RWPE2 (cell line): Measurements from ENCODE around the gene SETD5.
A peak's percentile ranks its signal among the peaks of the same experiment; 100 is the strongest.

Experiments
- ATAC-seq: fragments of 200-7000 bp; cut with Tn5 transposase; 3 replicates; pipeline ENCODE4 v1.9.1; 2021; ENCODE audit warnings: low read depth
- DNase-seq: peaks from one replicate; pipeline ENCODE4 v3.0.0-alpha.2; 2020; ENCODE audit warnings: low spot score
- H3K27ac ChIP-seq: fragments of 450-650 bp; 2 replicates; pipeline ENCODE4 v1.5.1; 2017; ENCODE audit warnings: mild to moderate bottlenecking; ENCODE audit not compliant: poor library complexity, severe bottlenecking
- H3K27me3 ChIP-seq: fragments of 250-450 bp; sonication (Bioruptor Pico); 2 replicates; pipeline ENCODE4 v1.5.1; 2021; ENCODE audit warnings: mild to moderate bottlenecking, moderate library complexity; ENCODE audit not compliant: insufficient read depth, poor library complexity, severe bottlenecking
- H3K36me3 ChIP-seq: fragments of 250-450 bp; sonication (Bioruptor Pico); 2 replicates; pipeline ENCODE4 v1.5.1; 2020; ENCODE audit warnings: low read depth, mild to moderate bottlenecking, moderate library complexity
- H3K4me1 ChIP-seq: fragments of 250-450 bp; sonication (Bioruptor Pico); 2 replicates; pipeline ENCODE4 v1.5.1; 2021; ENCODE audit warnings: mild to moderate bottlenecking, moderate library complexity; ENCODE audit not compliant: insufficient read depth, poor library complexity, severe bottlenecking
- H3K4me3 ChIP-seq: fragments of 250-450 bp; sonication (Bioruptor Pico); 2 replicates; pipeline ENCODE4 v1.5.1; 2021; ENCODE audit warnings: mild to moderate bottlenecking, moderate library complexity; ENCODE audit not compliant: severe bottlenecking
- H3K9me3 ChIP-seq: fragments of 250-450 bp; sonication (Bioruptor Pico); 2 replicates; pipeline ENCODE4 v1.5.1; 2021; ENCODE audit warnings: mild to moderate bottlenecking, moderate library complexity; ENCODE audit not compliant: severe bottlenecking
- CTCF ChIP-seq: fragments of 450-650 bp; IDR thresholded peaks from one replicate; pipeline ENCODE4 v1.5.1; 2017; ENCODE audit warnings: mild to moderate bottlenecking, moderate library complexity; ENCODE audit not compliant: poor library complexity, severe bottlenecking

SETD5 gene

GRCh38 chr3:9397332-9397905 is at the start of gene SETD5:
Gene SETD5, plus strand, starts transcription at chr3:9397615. Its CDS starts 31,324 bp downstream, at chr3:9428939.
- DNase-seq: peak; percentile 97
- H3K4me1 ChIP-seq: peaks cover 34% of the 10 kb centered on the region

GRCh38 chr3:9347887-9348286 is 49.5 kb upstream of the SETD5 start:
- H3K27ac ChIP-seq: no peak overlapping the region
- peaks cover 25% of the 10 kb centered on the region for H3K4me1 ChIP-seq
- H3K36me3 ChIP-seq: no peaks in the 10 kb centered on the region
- H3K27me3 ChIP-seq: no peaks in the 10 kb centered on the region
- no peak overlapping the region for H3K4me3 ChIP-seq
- H3K9me3 ChIP-seq: no peaks in the 10 kb centered on the region
- DNase-seq: no peak
- TF ChIP-seq CTCF: no peak
- ATAC-seq: no peak

More at GRCh38 chr3:9397332-9397905, at the start of gene SETD5:
- Histone ChIP-seq H3K9me3 (no peaks in the 10 kb centered on the region), H3K36me3 (peaks cover 60% of the 10 kb centered on the region), H3K4me3 (peak within 1 kb of the TSS; percentile 56), H3K27ac (peak within 1 kb of the TSS; percentile 94), H3K27me3 (no peaks in the 10 kb centered on the region)
- no peak for TF ChIP-seq CTCF
- peak; percentile 62 for ATAC-seq

- Histone ChIP-seq H3K4me1 (peaks cover 25% of the 10 kb centered on the region), H3K9me3 (no peaks in the 10 kb centered on the region), H3K27ac (peak overlapping the region; percentile 47), H3K4me3 (no peak overlapping the region), H3K36me3 (no peaks in the 10 kb centered on the region), H3K27me3 (no peaks in the 10 kb centered on the region)
- ATAC-seq: peak; percentile 72
- TF ChIP-seq CTCF: no peak
- no peak for DNase-seq
Observed at GRCh38 chr3:9349321-9350117, 47.9 kb upstream of the SETD5 start.

GRCh38 chr3:9351709-9352126 is 45.7 kb upstream of the SETD5 start:
- no peaks in the 10 kb centered on the region for H3K36me3 ChIP-seq
- H3K4me1 ChIP-seq: peaks cover 25% of the 10 kb centered on the region
- TF ChIP-seq CTCF: no peak
- no peak overlapping the region for H3K27ac ChIP-seq
- DNase-seq (no peak), ATAC-seq (no peak)
- H3K27me3 ChIP-seq: no peaks in the 10 kb centered on the region
- H3K4me3 ChIP-seq: no peak overlapping the region
- H3K9me3 ChIP-seq: no peaks in the 10 kb centered on the region
